ENCODE results near the gene ING4.

The ING4 gene

DNA sequence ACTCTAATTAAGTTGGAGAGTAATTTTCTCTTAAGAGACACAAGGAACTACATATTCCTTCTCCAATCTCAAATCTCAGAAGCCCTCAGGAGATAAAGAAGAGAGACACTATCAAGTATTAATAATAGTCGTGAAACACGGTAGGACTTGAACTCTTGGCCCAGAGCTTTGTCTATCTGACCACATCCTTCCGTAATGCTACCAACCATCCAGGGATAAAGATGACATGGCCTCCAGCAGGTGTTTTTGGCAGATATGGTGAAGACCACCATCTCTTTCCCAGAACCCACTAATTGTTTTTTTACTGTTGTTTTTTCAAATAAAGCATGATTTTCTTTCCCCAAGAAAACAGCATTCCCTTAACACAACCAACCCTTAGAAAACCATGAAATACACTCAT, 22.9 kb upstream of the ING4 start:
- FAIRE-seq, result no peak

DNA sequence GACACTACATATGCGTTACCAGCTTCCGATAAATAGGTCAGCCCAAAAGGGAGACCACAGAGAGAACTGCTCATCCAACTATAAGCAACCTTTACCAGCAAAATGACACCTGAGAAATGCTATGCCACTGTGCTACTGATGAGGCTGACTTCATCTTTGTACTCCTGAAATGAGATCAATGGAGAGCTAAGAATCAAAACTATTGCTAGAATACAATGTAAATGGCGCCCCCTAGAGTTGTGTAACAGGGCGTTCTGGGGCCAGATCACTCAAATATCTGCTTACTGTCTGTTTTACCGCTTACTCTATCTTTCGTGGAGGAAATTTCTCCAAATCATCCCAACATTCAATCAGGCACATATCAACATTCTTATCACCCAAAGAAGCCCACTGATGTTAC, 21.7 kb upstream of the ING4 start:
- FAIRE-seq, result no peak

DNA sequence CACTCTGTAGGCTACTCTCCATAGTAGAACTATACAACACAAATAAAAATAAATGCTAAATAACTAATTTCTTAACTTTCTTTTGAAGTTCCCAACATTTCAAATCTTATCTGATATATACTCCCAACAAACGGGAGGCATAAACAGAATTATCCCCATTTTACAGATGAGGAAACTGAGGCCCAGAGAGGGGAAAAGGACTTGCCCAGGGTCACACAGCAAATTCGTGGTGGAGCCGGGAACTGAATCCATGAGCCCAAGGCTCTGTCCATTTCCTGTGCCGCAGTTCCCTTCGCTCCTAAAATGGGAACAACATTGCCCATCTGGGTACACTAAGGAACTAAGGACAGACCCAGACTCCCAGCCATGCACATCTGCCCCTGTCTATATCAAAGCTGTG, 14.0 kb upstream of the ING4 start:
- no peak for FAIRE-seq

DNA sequence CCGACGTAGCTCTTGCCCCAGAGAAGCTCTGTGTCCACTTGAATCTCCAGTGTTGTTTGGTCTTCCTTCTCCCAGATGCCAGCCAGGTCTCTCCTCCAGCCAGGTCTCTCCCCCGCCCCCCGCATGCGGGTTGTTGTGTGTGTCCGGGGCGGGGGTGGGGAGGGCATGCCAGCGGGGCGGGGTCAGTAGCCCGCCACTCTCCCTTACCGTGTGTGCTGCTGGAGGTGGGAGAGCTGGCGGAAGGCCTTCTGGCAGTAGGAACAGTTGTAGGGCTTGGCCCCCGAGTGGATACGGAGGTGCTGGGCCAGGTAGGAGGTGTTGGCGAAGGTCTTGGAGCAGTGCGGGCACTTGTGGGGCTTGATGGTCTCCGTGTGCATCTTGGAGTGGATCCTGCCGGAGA, 9.2 kb upstream of the ING4 start:
- FAIRE-seq, result no peak

DNA sequence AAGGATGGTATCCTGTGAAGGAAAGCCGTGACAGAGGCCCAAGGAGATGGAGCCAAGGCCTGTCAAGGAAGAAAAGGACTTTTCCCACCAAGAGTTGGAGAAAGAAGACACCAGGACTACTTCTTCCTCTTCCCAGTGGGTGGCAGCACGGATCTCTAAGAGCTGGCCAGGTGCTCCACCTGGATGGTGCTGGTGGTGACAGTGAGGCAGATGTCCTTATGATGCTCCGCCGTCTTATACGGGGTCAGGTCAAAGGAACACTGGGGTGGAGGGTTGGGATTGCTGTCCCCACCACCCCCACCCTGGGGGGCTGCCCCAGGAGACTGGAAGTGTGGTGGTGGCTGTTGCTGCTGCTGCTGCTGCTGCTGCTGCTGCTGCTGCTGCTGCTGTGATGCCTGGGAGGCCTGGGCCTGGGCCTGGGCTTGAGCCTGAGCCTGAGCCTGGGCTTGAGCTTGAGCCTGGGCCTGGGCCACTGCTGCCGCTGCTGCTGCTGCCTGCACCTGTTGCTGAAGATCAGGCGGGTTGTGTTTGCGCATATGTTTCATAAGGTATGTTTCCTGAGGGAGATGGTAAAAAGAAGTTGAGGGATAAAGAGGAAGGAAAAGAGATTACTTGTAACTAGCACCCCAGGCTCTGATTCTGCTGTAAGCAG, 4.8 kb upstream of the ING4 start:
- no peak for FAIRE-seq

DNA sequence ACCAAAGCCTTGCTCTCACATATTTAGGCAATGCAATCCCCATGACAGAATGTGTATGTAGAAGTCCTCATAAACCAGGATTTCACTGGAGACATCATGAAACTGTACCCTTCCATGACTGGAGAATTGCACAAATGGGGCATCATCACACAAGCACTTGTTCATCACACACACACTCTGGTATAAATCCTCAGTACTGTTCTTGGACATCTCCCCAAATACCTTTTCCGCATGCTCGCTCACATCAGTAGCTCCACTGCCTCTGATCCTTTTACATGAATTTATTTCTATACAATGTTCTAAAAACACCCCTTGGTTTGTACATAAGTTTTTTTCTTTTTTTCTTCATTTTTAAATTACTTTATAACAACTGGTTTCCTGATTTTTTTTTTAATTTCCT, 3.3 kb upstream of the ING4 start:
- no peak for FAIRE-seq

DNA sequence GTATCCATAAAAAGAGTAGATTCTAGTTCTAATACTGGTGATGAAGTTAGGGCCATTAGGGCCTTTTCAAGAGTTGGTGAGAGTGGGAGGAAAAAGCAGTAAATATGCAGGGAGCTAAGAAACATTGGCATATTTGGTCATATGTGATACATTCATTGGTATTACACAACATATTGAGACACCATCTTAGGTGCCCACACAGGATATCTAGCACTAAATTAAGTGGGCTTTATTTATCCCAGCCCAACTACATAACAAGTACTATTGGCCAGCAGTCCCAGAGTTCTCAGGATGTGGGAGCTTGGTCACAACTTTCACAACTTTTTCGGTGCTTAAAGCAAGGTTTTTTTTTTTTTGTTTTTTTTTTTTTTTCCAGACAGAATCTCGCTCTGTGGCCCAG, 2.0 kb upstream of the ING4 start:
- FAIRE-seq, result no peak

DNA sequence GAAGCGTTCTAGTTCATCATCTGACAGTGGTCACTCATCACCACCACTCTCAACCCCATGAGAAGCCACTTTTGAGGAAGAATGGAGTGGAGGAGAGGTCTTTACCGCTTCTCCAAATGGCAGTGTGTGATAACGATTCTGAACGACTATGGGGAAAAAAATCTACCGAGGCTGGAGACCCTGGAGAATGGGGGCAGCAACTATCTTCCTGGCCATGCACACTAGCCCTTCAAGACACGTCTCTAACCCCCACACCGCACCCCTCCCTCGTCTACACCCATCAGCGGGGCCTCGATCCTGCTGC, 365 bp downstream of the ING4 start:
- FAIRE-seq, result no peak

DNA sequence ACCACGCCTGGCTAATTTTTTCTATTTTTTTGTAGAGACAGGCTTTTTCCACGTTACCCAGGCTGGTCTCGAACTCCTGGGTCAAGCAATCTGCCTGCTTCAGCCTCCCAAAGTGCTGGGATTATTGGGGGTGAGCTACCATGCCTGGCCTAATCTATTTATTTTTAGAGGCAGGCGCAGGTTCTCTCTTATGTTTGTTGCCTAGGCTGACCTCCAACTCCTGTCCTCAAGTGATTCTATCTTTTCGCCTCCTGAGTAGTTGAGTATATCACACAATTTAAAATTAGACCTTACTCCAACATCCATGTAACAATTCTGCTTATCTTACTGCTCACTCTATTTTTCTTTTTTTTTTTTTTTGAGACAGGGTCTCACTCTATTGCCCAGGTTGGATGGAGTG, 8.9 kb downstream of the ING4 start:
- no peak for FAIRE-seq

DNA sequence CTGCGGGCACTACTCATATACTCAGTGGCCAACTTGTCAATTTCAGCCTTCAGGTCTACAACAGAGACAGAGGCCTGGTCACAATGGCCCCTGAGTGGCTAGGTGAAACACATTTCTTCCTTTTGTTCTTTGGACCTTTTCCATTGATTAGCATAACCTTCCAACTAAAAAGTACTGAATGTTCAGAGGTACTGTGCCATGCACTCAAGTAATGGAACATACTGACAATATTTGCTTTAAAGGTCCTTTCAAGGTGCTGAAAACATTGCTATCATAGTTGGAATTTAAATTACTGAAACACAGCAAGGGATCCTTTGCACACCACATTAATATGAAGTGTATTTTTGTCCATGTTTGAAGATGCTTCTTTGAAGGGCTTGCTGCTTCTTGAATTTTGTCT, 9.6 kb downstream of the ING4 start:
- no peak for FAIRE-seq

DNA sequence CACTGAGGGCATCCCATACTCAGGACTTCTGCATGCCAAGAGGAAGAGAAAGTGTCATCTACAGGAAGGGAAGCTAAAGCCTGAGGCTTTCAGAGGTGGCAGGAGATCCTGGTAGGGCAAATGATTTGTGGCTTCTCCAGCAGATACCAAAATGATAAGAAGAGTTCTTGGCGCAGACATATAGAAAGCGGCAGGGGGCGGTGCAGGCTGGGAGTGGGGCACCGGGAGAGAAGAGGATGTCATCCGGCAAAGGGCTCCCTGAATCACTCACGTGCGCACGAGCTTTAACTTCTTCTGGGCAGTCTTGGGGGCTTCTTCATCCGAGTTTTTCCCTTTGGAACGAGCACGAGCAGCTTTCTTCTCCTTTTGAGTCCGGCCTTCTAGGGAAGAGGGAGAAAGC, 10.5 kb downstream of the ING4 start:
- FAIRE-seq, result no peak

DNA sequence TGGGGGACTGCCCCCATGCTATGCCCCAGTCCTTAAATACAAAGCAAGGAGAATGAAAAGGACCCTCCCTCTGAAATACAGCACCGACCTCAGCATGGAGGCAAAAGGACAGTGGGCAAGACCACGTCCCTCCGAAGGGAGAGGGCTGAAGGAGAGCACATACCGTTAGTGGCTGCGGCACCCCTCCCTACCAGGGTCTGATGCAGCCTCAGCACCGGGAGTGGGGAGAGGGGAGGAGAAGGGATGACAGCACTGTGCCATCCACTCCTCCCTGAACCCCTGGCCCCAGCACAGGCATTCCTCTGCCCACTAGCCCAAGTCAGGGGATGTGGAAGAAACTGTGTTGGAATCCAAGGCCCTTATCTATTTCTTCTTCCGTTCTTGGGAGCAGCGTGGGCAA, 12.1 kb downstream of the ING4 start:
- FAIRE-seq, result no peak

DNA sequence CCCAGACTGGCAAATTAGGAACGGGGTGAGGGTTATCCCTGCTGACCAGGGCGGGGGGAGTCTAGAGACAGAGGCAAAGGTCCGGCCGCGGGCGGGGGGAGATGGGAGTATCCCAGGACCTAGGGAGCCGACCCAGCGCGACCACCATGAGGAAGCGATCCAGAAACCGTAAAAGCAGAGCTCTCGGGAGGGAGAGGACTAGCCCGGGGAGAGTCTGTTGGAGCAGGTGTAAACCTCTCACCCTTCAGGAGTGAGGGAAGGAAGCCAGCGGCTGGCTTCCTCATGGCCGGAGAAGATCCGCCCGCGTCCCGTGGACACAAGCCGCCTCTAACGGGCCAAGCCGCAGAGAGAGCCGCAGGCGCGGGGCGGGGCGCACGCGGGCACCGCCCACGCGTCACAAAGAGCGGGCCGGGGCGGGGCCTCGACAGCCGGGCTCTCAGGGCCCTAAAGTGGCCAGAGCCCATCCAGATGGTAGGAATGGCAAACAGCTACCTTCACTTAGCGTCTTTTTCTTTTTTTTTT, 15.8 kb downstream of the ING4 start, which contains the start of gene ACRBP:
TSS of gene ACRBP (minus strand) at position 350 of the 522 bp plus-strand sequence. CDS start at position 284, 66 bp downstream.
- FAIRE-seq, result no peak

DNA sequence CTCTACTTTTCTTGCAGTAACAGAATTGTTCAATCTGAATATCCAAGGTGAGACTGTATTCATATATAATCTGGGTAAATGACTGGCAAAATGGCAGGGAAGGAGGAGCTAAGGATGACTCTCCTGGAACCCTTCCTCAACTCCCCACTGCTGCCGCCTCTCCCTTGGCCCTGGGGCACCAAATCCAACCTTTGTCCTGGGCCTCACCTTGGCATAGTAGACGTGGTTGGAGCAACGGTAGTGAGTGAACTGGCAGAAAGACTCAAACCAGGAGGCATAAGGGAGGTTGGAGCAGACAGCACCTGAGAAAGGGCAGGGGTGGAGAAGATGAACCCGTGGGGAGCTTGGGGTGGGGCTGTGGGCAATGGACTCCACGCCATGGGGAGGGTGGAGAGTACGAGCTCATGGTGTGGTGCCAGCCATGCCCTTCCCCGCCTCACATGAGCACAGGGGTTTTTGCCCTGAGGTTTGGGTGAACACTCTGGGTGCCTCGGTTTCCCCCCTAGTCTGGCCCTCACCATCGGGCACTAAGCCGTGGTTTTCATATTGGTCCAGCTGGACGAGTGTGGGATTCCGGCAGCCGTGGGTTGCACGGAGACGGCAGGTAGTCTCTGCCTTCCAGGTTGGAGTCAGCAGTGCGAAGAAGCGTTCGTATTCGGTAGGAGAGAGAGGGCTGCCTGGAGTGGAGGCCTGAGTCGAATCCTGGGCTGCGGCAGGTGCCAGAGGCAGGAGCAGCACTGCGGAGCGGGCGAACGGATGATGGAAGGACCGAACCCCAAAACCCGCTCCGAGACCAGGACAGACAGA, 16.4 kb downstream of the ING4 start:
- FAIRE-seq, result no peak

DNA sequence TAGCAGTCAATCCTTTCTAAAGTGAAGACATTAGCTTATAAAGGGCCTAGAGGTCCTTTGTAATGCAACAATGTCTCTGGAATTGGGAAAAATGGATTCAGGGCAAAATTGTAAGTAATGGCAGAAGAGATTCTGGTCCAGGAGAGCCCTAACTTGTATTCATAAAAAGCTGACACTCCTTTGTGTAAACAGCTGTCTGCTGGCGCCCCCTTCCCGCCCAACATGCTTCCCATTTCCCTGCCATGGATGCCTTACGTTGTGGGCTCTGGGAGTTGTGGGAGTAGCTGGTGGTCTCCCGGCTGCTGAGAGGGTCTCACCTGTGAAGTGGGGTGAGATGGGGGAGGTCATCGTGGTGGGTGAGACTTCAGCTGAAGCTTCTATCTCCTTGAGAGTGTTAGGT, 18.0 kb downstream of the ING4 start:
- no peak for FAIRE-seq

DNA sequence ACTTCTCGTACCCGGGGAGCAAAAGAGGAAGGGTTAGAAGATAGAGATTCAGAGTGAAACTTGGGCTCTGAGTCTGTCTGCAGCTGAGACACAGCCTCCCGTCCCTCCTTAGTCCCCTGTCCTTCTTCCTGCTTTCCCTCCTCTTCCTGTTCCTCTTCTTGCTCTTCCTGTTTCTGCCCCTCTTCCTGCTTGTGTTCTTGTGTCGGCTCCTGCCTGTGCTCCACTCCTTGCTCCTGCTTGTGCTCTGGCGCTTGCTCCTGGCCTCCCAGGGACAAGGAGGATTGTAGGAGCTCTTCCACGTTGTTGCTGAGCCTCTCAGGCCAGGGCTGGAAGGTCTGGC, 18.7 kb downstream of the ING4 start:
- no peak for FAIRE-seq

DNA sequence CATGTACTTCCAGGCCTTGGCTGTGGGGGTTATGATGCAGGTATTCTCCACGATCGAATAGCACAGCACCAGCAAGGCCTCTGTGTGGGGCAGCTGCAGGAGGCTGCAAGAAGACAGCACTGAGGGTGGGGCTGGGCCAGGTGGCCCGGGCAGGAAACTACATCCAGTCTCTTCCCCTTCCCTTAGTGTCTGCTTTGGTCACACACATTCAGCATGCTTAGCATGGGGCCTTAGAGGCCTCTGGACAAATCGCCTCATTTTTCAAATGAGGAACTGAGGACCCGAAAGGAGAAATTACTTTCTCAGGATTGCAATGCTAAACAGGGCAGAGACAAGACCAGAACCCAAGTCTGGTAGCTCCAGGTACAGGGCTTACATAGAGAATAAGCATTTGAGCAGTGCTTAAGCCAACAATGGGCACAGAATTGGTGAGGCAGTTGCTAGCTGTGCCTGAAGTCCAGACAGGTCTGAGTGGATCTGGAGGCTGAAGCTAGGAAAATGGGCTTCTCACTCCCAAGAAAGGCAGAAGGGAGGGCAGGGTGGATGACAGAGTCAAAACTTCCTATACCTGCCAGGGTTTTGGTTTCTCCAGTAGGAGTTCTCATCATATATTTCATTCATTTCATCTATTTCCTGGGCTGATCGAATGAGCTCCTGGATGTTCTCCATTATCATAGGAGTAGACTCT, 19.2 kb downstream of the ING4 start:
- no peak for FAIRE-seq

DNA sequence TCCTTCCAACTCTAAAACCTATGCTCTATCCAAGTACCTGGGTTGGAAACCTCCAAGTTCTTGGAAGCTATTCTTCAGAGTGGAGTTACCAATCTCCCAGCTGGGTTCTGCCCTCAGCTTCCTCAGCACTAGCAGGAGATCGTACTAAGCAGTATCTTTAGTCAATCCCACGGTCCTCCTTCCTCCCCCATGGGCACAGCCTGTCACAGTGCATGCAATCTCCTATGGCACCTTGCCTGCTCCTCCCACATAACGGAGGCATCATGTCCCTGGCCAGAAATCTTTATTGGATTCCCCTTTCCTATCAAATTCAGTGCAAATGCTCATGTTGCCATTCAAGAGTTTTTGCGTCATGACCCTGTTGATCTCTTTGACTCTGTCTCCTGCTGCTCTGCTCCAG, 21.8 kb downstream of the ING4 start:
- FAIRE-seq, result no peak

DNA sequence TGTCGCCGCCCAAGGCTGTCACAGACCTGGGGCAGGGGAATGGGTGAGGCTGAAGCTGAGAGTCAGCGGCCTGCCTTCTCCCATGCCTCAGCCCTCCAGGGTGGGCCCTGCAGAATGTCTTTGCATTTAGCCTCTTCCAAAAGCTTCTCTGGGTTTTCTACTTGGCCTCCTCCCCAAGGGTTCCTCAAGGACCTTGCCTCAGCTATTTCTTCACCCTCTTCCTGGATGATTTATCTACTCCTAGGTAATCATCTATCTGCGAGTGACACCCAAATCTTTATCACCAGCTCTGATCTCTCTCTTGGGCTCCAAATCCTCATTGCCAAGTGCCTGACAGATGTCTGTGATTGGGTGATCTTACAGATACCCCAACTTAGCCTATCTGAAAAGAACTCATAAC, 22.4 kb downstream of the ING4 start:
- no peak for FAIRE-seq

DNA sequence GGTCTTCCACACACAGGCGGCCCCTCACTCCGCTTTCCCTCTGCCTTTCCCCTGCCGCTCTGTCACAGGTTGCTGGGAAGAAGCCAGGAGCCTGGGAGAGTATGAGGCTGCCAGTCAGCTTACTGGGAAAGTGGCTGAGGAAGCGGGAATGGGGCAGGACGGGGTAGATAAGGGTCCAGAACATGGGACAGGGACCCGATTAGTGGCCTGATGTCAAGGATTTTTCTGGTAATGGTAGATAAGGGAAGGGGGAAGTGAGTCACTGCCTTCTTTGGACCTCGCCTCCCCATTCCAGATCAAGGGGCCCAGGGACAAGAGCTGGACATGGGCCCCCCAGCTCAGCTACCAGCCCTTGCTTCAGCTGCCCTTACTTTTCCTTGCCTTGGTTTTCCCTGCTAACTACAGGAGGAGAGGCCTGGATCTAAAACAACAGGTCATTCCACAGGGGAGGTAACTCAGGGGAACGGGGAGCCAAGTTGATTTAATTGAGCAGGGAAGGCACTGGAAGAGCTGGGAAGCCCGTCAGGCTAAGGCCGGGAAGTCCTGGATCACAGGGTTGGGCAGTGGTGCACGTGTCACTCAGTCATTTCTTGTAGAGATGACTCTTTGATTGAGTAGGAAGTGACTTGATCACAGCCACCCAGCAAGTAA, 23.6 kb downstream of the ING4 start:
- FAIRE-seq, result no peak

DNA sequence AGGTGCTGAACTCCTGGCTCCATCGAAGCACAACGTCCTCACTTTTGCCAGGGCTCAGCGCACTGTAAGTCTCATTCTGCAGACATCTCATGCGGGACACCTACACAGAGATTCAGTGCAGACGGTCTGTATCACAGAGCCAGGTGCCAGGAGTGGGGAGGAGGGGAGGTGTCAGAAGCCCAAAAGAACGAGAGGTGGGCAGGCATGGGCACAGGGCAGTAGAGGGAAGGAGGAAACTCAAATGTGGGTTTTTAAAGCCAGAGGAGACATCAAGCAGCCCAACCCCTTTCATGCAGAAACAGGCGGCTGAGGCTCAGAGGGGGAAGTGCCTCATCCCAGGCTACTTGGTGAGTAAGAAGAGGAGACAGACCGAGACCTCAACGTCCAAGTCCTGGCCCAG, 24.6 kb downstream of the ING4 start:
- FAIRE-seq, result no peak

DNA sequence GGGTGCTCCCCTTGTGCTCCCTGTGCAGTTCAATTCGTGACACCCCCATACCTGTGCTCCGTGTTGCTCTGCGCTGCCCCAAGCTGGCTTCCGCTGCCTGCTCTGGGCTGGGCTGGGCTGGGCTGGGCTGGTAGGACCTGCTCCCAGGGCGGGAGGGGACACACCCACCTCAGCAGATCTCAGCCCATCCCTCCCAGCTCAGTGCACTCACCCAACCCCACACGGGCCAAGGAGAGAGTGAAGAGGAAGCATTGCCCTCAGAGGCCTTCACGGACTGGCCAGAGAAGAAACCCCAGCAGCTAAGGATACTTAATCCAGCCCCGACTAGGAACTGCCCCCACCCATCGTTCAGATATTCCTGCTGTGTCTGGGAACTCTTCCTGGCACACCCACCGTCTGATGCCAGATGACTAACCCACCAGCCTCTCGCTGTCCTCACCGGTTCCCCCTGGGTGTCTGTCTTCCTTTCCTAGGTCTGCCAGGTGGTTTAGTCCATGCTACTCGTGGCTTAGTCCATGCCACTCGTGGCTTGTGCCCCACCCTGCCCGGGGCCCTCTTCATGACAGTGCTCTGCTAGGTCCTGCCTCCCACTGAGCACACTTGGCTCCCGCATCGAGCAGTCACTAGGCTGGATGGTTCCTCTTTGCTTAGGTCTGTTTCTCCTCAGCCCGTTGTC, 26.9 kb downstream of the ING4 start, which contains the start of gene LPAR5:
TSS of gene LPAR5 (minus strand) at position 104 of the 676 bp plus-strand sequence. CDS start 14,711 bp downstream, outside the sequence.
- no peak for FAIRE-seq

DNA sequence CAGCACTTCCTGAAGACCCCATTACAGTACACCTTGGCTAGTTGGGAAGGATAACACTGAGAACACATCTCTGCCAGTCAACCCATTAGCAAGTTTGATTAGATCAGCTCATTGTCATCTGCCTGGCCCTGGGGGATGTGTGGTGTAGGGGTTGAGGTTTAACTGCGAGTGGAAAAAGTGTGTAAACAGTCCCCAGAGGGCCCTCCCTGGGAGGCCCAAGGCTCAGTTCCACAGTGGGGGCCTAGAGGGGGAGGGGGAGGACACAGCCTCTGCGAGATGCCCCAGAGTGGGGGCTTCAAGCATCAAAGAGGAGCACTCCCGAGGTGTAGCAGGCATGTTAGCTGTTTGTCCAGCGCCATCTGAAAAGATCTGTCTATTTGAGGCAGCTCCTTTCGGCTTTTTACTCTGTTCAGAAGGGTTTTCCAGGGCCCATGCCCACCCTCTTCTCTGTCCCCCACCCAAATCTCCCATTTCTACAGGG, 27.5 kb downstream of the ING4 start:
- no peak for FAIRE-seq
